Trophoblast cell (in vitro differentiated cells and primary cell): ENCODE results near the gene BBX. TPM values are rescaled to one million over a fixed set of nuclear protein-coding genes. Genes with fewer than 3 reads are reported as not detected.

Experiments used
- DNase-seq, 2 donors: peaks; one replicate each; pipeline ENCODE4 v3.0.0-alpha.2; 2016
- H2AFZ ChIP-seq: 2 replicates; pipeline ENCODE4 v1.6.1; 2013; ENCODE audit warnings: low read length, moderate library complexity, mild to moderate bottlenecking; ENCODE audit not compliant: insufficient read depth, poor library complexity
- H2AK5ac ChIP-seq: 2 replicates; pipeline ENCODE4 v1.6.1; 2013; ENCODE audit warnings: mild to moderate bottlenecking, low read length
- H2BK120ac ChIP-seq: 2 replicates; pipeline ENCODE4 v1.6.1; 2013; ENCODE audit warnings: low read length, mild to moderate bottlenecking, moderate library complexity; ENCODE audit not compliant: insufficient read depth, poor library complexity
- H2BK12ac ChIP-seq: 2 replicates; pipeline ENCODE4 v1.6.1; 2013; ENCODE audit warnings: mild to moderate bottlenecking, low read length, moderate library complexity
- H2BK5ac ChIP-seq: 2 replicates; pipeline ENCODE4 v1.6.1; 2013; ENCODE audit warnings: low read length, low read depth, moderate library complexity, mild to moderate bottlenecking; ENCODE audit not compliant: poor library complexity
- H3K14ac ChIP-seq: 2 replicates; pipeline ENCODE4 v1.6.1; 2013; ENCODE audit warnings: mild to moderate bottlenecking, low read length
- H3K18ac ChIP-seq: 2 replicates; pipeline ENCODE4 v1.6.1; 2013; ENCODE audit warnings: mild to moderate bottlenecking, low read length
- H3K23ac ChIP-seq: 2 replicates; pipeline ENCODE4 v1.6.1; 2013; ENCODE audit warnings: low read length
- H3K27ac ChIP-seq: 2 replicates; pipeline ENCODE4 v1.5.1; 2013; ENCODE audit warnings: low read depth, mild to moderate bottlenecking, inconsistent platforms, low read length, moderate library complexity
- H3K27me3 ChIP-seq: 2 replicates; pipeline ENCODE4 v1.6.1; 2013; ENCODE audit warnings: inconsistent platforms, mild to moderate bottlenecking, low read length, moderate library complexity; ENCODE audit not compliant: insufficient read depth
- H3K36me3 ChIP-seq, 2 experiments: 1 replicate in 1 of 2; 2 replicates in 1 of 2; pipeline ENCODE4 v1.6.1; 2013; ENCODE audit warnings: low read length in 2 of 2, mild to moderate bottlenecking in 2 of 2, moderate library complexity in 1 of 2; ENCODE audit not compliant: insufficient read depth in 2 of 2, control insufficient read depth in 1 of 2
- H3K4ac ChIP-seq: 2 replicates; pipeline ENCODE4 v1.6.1; 2013; ENCODE audit warnings: low read depth, mild to moderate bottlenecking, low read length, moderate library complexity
- H3K4me1 ChIP-seq, 2 experiments: 1 replicate in 1 of 2; 2 replicates in 1 of 2; pipeline ENCODE4 v1.6.1; 2013; ENCODE audit warnings: low read length in 2 of 2, mild to moderate bottlenecking in 2 of 2, moderate library complexity in 1 of 2; ENCODE audit not compliant: insufficient read depth in 2 of 2, control insufficient read depth in 1 of 2
- H3K4me2 ChIP-seq: 2 replicates; pipeline ENCODE4 v1.6.1; 2013; ENCODE audit warnings: inconsistent platforms, mild to moderate bottlenecking, low read length, moderate library complexity
- H3K4me3 ChIP-seq: 2 replicates; pipeline ENCODE4 v1.5.1; 2013; ENCODE audit warnings: mild to moderate bottlenecking, low read depth, low read length, inconsistent platforms
- H3K79me1 ChIP-seq: one replicate; pipeline ENCODE4 v1.6.1; 2013; ENCODE audit warnings: low read length
- H3K79me2 ChIP-seq: 2 replicates; pipeline ENCODE4 v1.6.1; 2013; ENCODE audit warnings: low read length, mild to moderate bottlenecking; ENCODE audit not compliant: control insufficient read depth, insufficient read depth, poor library complexity
- H3K9ac ChIP-seq: 2 replicates; pipeline ENCODE4 v1.6.1; 2013; ENCODE audit warnings: mild to moderate bottlenecking, low read length
- H3K9me3 ChIP-seq: 2 replicates; pipeline ENCODE4 v1.6.1; 2013; ENCODE audit warnings: low read depth, mild to moderate bottlenecking, control low read depth, inconsistent platforms, low read length; ENCODE audit not compliant: insufficient read depth
- H4K12ac ChIP-seq: 2 replicates; pipeline ENCODE4 v1.6.1; 2013; ENCODE audit warnings: low read depth, mild to moderate bottlenecking, low read length, moderate library complexity
- H4K8ac ChIP-seq: 2 replicates; pipeline ENCODE4 v1.6.1; 2013; ENCODE audit warnings: low read depth, mild to moderate bottlenecking, low read length, moderate library complexity
- H4K91ac ChIP-seq: one replicate; pipeline ENCODE4 v1.6.1; 2013; ENCODE audit warnings: low read depth, mild to moderate bottlenecking, low read length, moderate library complexity
- WGBS: extraction: QIAGEN DNeasy Blood & Tissue Kit; methylation state at CpG from one replicate; pipeline ENCODE4 v1.1.7; 2013; ENCODE audit warnings: missing lambda C conversion rate; ENCODE audit not compliant: insufficient read length, insufficient coverage; ENCODE audit errors: extremely low coverage; 5-methylcytosine and 5-hydroxymethylcytosine counted together
- polyA plus RNA-seq: library from polyadenylated mRNA; stranded (reverse); fragments of 200-250 nt; gene quantifications from 2 replicates; pipeline ENCODE4 v1.2.3, GENCODE V29; 2013

The BBX gene
- 41.8 and 43.4 TPM in 2 replicates for polyA plus RNA-seq

DNA sequence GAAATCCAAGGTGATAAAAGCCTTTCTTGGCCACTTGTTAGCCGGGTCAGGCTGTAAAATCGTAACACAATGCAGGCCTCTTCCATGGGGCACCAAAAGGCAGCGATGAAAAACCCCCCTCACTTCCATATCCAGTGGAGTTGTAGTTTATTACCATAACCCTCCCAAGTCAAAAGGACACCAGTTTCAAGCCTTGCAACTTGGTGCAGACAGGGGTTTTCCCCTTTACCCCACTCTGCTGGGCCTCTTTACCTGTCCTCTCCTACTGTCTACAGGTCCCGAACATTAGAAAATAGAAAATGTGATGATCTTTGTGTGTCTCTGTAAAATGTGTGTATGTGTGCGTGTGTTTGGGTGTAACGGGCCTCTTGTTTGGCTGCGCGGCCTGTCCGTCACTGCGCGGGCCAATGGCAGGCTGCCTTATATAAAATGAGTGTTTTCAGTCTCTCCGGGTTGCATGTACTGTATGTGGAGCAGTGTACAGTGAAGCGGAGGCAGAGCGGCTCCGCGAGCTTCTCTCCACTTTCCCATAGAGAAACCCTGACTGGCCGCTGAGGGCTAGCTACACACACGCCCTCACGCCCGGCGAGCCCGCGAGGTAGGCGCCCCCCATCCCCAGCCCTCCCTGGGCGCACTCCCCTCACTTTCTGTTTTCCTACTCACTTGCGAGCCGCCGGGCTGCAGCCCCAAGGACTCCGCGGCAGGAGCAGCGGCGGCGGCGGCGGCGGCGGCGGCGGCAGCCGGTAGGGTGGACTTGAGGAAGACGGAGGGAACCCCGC is at the start of gene BBX:
TSS of gene BBX (plus strand) at position 453 of the 779 bp plus-strand sequence. CDS start 187,499 bp downstream, outside the sequence.
- DNase-seq, result peak; percentile 91 to 97
- no peaks in the 10 kb centered on the region for H3K27me3 ChIP-seq
- peak within 1 kb of the TSS; percentile 86 for H2BK5ac ChIP-seq
- H2BK12ac ChIP-seq, result no peak within 1 kb of the TSS
- peak within 1 kb of the TSS; percentile 71 for H4K91ac ChIP-seq
- H2AK5ac ChIP-seq, result no peak within 1 kb of the TSS
- H3K18ac ChIP-seq, result peak within 1 kb of the TSS; percentile 79
- WGBS, result no CpG with 5 or more reads among the region's 42 CpGs
- peak within 1 kb of the TSS; percentile 75 for H2AFZ ChIP-seq
- no peaks in the 10 kb centered on the region for H3K36me3 ChIP-seq
- H3K79me1 ChIP-seq, result peaks cover 24% of the 10 kb centered on the region
- H3K4me1 ChIP-seq, result peaks cover 2 to 5% of the 10 kb centered on the region in 2 experiments
- H3K79me2 ChIP-seq, result peaks cover 17% of the 10 kb centered on the region
- H3K14ac ChIP-seq, result peak within 1 kb of the TSS; percentile 77
- H4K8ac ChIP-seq, result peak within 1 kb of the TSS; percentile 82
- peak within 1 kb of the TSS; percentile 48 for H3K4ac ChIP-seq
- H3K4me3 ChIP-seq, result peak within 1 kb of the TSS; percentile 88
- no peak within 1 kb of the TSS for H3K23ac ChIP-seq
- H3K9ac ChIP-seq, result peak within 1 kb of the TSS; percentile 78
- peak within 1 kb of the TSS; percentile 90 for H3K4me2 ChIP-seq
- peak within 1 kb of the TSS; percentile 68 for H2BK120ac ChIP-seq
- H3K9me3 ChIP-seq, result no peaks in the 10 kb centered on the region
- H4K12ac ChIP-seq, result peak within 1 kb of the TSS; percentile 84
- peak within 1 kb of the TSS; percentile 84 for H3K27ac ChIP-seq

DNA sequence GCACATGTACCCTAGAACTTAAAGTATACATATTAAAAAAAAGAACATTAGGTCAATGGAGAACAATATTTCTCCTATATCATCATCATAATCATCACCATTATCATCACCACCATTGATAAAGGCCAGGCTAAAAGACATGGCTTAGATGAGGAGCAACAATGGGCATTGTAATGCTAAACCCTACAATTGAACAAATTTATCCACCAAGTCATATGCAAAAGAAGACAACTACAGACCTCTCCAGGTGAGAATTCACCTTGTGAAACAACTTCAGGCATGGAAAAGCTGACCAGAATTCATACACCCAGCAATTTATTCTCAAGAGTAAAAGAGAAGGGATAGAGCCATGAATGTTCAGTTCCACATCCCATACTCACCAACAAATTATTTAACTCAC is 46.3 kb upstream of the BBX start:
- Histone ChIP-seq H2BK12ac (no peak overlapping the region), H4K12ac (no peak overlapping the region), H2BK120ac (no peak overlapping the region), H3K4me1 (no peaks in the 10 kb centered on the region), H3K4me3 (no peak overlapping the region), H3K9me3 (no peaks in the 10 kb centered on the region), H3K79me1 (no peaks in the 10 kb centered on the region), H2AK5ac (no peak overlapping the region), H3K14ac (no peak overlapping the region), H3K9ac (no peak overlapping the region), H3K18ac (no peak overlapping the region), H2BK5ac (no peak overlapping the region), H4K8ac (no peak overlapping the region), H3K27ac (no peak overlapping the region), H3K4ac (no peak overlapping the region), H3K23ac (no peak overlapping the region), H3K27me3 (no peaks in the 10 kb centered on the region), H2AFZ (no peak overlapping the region), H3K79me2 (no peaks in the 10 kb centered on the region), H4K91ac (no peak overlapping the region), H3K4me2 (no peak overlapping the region), H3K36me3 (no peaks in the 10 kb centered on the region)
- DNase-seq, result no peak

DNA sequence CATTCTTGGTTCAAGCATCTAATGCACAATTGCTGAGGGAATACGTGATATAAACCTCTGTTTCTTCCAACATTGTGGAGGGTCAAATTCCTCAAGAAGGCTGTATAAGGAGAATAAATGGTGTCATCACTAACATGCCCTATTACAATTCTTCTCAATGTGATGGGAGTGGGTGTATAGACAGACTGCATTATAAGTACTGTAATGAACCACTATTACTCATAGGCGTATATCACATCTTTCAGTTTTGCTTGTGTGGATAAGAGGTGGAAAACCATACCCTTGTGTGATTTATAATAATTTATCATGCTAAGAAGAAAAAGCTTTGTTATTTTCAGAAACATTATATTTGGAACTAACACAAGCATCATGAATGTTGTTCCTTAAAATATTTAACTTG is 35.3 kb upstream of the BBX start:
- Histone ChIP-seq H2BK12ac (no peak overlapping the region), H3K4me3 (no peak overlapping the region), H3K4me1 (no peaks in the 10 kb centered on the region), H3K79me2 (no peaks in the 10 kb centered on the region), H4K91ac (no peak overlapping the region), H3K36me3 (no peaks in the 10 kb centered on the region), H2BK120ac (no peak overlapping the region), H3K18ac (no peak overlapping the region), H4K12ac (no peak overlapping the region), H3K4ac (no peak overlapping the region), H3K79me1 (no peaks in the 10 kb centered on the region), H3K27ac (no peak overlapping the region), H3K23ac (no peak overlapping the region), H4K8ac (no peak overlapping the region), H2AK5ac (no peak overlapping the region), H3K4me2 (no peak overlapping the region), H3K14ac (no peak overlapping the region), H2BK5ac (no peak overlapping the region), H3K9me3 (no peaks in the 10 kb centered on the region), H2AFZ (no peak overlapping the region), H3K9ac (no peak overlapping the region), H3K27me3 (no peaks in the 10 kb centered on the region)
- WGBS, result no CpG with 5 or more reads among the region's 2 CpGs
- DNase-seq, result no peak

DNA sequence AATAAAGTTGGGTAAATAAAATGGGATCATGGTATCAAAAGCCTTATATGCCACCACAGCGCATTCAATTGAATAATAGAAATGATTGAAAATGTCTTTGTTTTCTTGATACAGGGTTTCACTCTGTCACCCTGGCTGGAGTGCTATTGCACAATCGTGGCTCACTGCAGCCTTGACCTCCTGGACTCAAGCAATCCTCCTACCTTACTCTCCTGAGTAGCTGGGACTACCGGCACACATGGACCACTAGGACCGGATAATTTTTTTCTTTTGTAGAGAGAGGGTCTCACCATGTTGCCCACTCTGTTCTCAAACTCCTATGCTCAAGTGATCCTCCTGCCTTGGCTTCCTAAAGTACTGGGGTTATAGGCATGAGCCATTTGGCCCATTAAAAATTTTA is 33.8 kb upstream of the BBX start:
- Histone ChIP-seq H3K27me3 (no peaks in the 10 kb centered on the region), H3K4ac (no peak overlapping the region), H2BK5ac (no peak overlapping the region), H2BK12ac (no peak overlapping the region), H3K79me2 (no peaks in the 10 kb centered on the region), H3K14ac (no peak overlapping the region), H4K91ac (no peak overlapping the region), H3K23ac (no peak overlapping the region), H4K8ac (no peak overlapping the region), H4K12ac (no peak overlapping the region), H3K79me1 (no peaks in the 10 kb centered on the region), H3K4me3 (no peak overlapping the region), H2BK120ac (no peak overlapping the region), H3K36me3 (no peaks in the 10 kb centered on the region), H2AK5ac (no peak overlapping the region), H3K9ac (no peak overlapping the region), H3K18ac (no peak overlapping the region), H3K9me3 (no peaks in the 10 kb centered on the region), H3K4me2 (no peak overlapping the region), H2AFZ (no peak overlapping the region), H3K4me1 (no peaks in the 10 kb centered on the region), H3K27ac (no peak overlapping the region)
- WGBS, result no CpG with 5 or more reads among the region's 4 CpGs
- DNase-seq, result no peak
